Measurements from ENCODE around the gene CTNNA3. TPM values are rescaled to one million over a fixed set of nuclear protein-coding genes. Genes with fewer than 3 reads are reported as not detected.

Gene CTNNA3
- total and polyA plus RNA-seq, 12 donors: 0.03 to 14.4 (median 0.47) TPM; not detected in 1

GRCh38 chr10:66637273-66638036, 1058.5 kb downstream of the CTNNA3 start:
- Histone ChIP-seq H3K9me3 (replicated peaks in 1 of 3) (no peaks in the 10 kb centered on the region), H3K4me1 (replicated peaks in 1 of 2) (no peaks in the 10 kb centered on the region), H3K27ac (no peak overlapping the region), H3K27me3 (no peaks in the 10 kb centered on the region), H3K4me3 (no peak overlapping the region), H3K36me3 (replicated peaks in 1 of 2) (no peaks in the 10 kb centered on the region)
- DNase-seq: no peak
- 56 to 77% (median 70%) methylated on average over 3 of the region's 3 CpGs for WGBS, 4 donors
- TF ChIP-seq POLR2A (IDR thresholded peaks at IDR 0.05) (no peak), CTCF (IDR thresholded peaks at IDR 0.05) (no peak)
- intact Hi-C loops (cut with DNase I): no loop called here

- no peaks in the 10 kb centered on the region for H3K4me1 ChIP-seq (replicated peaks in 1 of 2)
- TF ChIP-seq CTCF (IDR thresholded peaks at IDR 0.05) (no peak), POLR2A (IDR thresholded peaks at IDR 0.05) (no peak)
- no peak overlapping the region for H3K4me3 ChIP-seq
- no peak overlapping the region for H3K27ac ChIP-seq
- no peaks in the 10 kb centered on the region for H3K9me3 ChIP-seq (replicated peaks in 1 of 3)
- no peak for DNase-seq
- intact Hi-C loops (cut with DNase I): no loop called here
- H3K27me3 ChIP-seq: no peaks in the 10 kb centered on the region
- H3K36me3 ChIP-seq (replicated peaks in 1 of 2): no peaks in the 10 kb centered on the region
These were observed 1066.0 kb downstream of the CTNNA3 start for GRCh38 chr10:66629996-66630395.

- no peaks in the 10 kb centered on the region for H3K36me3 ChIP-seq (replicated peaks in 1 of 2)
- DNase-seq: no peak
- no peak overlapping the region for H3K4me3 ChIP-seq
- intact Hi-C loops (cut with DNase I): no loop called here
- TF ChIP-seq CTCF (IDR thresholded peaks at IDR 0.05) (no peak), POLR2A (IDR thresholded peaks at IDR 0.05) (no peak)
- H3K27ac ChIP-seq: no peak overlapping the region
- H3K9me3 ChIP-seq (replicated peaks in 1 of 3): no peaks in the 10 kb centered on the region
- no peaks in the 10 kb centered on the region for H3K27me3 ChIP-seq
- no peaks in the 10 kb centered on the region for H3K4me1 ChIP-seq (replicated peaks in 1 of 2)
- 51 to 64% (median 58%) methylated on average over 4 of the region's 4 CpGs for WGBS, 4 donors
These were observed 1068.8 kb downstream of the CTNNA3 start for GRCh38 chr10:66627156-66627555.

GRCh38 chr10:66625709-66626590, 1070.0 kb downstream of the CTNNA3 start:
- no peak for TF ChIP-seq POLR2A (IDR thresholded peaks at IDR 0.05)
- TF ChIP-seq CTCF (IDR thresholded peaks at IDR 0.05): no peak
- Histone ChIP-seq H3K27me3 (no peaks in the 10 kb centered on the region), H3K9me3 (replicated peaks in 1 of 3) (no peaks in the 10 kb centered on the region), H3K4me1 (replicated peaks in 1 of 2) (no peaks in the 10 kb centered on the region), H3K27ac (no peak overlapping the region), H3K4me3 (no peak overlapping the region), H3K36me3 (replicated peaks in 1 of 2) (no peaks in the 10 kb centered on the region)
- WGBS, 4 donors: 31 to 42% (median 32%) methylated on average over 4 of the region's 4 CpGs
- intact Hi-C loops (cut with DNase I): no loop called here
- no peak for DNase-seq
